ENCODE data around the gene TMEM51. TPM values are rescaled to one million over a fixed set of nuclear protein-coding genes. Genes with fewer than 3 reads are reported as not detected.

Gene TMEM51
- total and polyA plus RNA-seq, 10 of the 15 experiments (the other 5 are each of a cell fraction or from before 2014, with no cell fraction given) = 0.55 to 4.8 (median 3.1) TPM

DNA sequence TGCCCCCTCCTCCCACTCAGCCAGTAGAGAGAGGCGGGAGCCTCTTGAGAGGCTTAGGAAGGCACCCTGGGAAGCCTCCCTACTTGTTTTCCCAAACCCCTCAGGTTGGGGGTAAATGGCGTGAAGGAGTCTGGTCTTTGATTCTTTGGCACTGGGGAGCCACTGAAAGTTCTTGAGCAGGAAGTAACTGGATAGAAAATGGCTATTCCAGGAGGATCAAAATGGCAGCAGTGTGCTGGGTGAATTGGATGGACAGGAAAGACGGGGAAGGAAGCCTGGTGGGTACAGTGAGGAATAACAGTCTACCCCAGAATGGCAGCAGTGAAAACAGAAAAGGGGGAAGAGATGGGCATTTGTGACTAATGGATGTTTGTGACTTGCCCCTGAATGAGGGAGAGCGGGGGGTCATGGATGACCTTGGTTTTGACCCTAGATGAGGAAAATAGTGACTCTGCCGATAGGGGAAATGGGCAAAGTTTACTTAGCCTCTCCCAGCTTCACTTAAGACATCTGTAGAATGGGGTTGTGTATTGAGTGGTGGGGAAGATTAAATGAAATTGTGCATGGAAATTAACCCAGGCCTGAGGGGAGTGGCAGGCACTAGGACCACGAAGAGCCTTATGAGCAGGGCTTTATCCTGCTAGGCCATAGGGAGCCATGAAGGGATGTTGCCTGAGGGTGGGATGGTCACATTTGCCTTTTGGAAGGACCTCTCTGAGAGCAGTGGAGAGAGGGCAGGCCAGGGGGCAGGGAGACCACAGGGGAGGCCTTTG is 32.7 kb downstream of the TMEM51 start:
- H3K4me1 ChIP-seq (ENCODE audit: control insufficient read depth, insufficient read depth, low read length) = peaks cover 2% of the 10 kb centered on the region
- TF ChIP-seq, protein P1, sequence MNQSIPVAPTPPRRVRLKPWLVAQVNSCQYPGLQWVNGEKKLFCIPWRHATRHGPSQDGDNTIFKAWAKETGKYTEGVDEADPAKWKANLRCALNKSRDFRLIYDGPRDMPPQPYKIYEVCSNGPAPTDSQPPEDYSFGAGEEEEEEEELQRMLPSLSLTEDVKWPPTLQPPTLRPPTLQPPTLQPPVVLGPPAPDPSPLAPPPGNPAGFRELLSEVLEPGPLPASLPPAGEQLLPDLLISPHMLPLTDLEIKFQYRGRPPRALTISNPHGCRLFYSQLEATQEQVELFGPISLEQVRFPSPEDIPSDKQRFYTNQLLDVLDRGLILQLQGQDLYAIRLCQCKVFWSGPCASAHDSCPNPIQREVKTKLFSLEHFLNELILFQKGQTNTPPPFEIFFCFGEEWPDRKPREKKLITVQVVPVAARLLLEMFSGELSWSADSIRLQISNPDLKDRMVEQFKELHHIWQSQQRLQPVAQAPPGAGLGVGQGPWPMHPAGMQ (IDR thresholded peaks at IDR 0.05; ENCODE audit: borderline replicate concordance) = no peak
- no peak for TF ChIP-seq BCL11A (IDR thresholded peaks at IDR 0.05; ENCODE audit: low read depth, low read length)
- TF ChIP-seq, protein P2, sequence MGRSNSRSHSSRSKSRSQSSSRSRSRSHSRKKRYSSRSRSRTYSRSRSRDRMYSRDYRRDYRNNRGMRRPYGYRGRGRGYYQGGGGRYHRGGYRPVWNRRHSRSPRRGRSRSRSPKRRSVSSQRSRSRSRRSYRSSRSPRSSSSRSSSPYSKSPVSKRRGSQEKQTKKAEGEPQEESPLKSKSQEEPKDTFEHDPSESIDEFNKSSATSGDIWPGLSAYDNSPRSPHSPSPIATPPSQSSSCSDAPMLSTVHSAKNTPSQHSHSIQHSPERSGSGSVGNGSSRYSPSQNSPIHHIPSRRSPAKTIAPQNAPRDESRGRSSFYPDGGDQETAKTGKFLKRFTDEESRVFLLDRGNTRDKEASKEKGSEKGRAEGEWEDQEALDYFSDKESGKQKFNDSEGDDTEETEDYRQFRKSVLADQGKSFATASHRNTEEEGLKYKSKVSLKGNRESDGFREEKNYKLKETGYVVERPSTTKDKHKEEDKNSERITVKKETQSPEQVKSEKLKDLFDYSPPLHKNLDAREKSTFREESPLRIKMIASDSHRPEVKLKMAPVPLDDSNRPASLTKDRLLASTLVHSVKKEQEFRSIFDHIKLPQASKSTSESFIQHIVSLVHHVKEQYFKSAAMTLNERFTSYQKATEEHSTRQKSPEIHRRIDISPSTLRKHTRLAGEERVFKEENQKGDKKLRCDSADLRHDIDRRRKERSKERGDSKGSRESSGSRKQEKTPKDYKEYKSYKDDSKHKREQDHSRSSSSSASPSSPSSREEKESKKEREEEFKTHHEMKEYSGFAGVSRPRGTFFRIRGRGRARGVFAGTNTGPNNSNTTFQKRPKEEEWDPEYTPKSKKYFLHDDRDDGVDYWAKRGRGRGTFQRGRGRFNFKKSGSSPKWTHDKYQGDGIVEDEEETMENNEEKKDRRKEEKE (IDR thresholded peaks at IDR 0.05) = no peak
- TF ChIP-seq EED (IDR thresholded peaks at IDR 0.05; ENCODE audit: low read depth) = no peak
- no peak for TF ChIP-seq RB1 (IDR thresholded peaks at IDR 0.05; ENCODE audit: borderline replicate concordance)
- no peak for TF ChIP-seq JUNB (IDR thresholded peaks at IDR 0.05)
- TF ChIP-seq, protein P3, sequence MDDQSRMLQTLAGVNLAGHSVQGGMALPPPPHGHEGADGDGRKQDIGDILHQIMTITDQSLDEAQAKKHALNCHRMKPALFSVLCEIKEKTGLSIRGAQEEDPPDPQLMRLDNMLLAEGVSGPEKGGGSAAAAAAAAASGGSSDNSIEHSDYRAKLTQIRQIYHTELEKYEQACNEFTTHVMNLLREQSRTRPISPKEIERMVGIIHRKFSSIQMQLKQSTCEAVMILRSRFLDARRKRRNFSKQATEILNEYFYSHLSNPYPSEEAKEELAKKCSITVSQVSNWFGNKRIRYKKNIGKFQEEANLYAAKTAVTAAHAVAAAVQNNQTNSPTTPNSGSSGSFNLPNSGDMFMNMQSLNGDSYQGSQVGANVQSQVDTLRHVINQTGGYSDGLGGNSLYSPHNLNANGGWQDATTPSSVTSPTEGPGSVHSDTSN (IDR thresholded peaks at IDR 0.05; ENCODE audit: insufficient replicate concordance, low read depth, low read length) = no peak
- no peaks in the 10 kb centered on the region for H3K36me3 ChIP-seq (ENCODE audit: control insufficient read depth in 2 of 2, insufficient read depth in 2 of 2, low read length in 1 of 2)
- FAIRE-seq = no peak
- H3K9me3 ChIP-seq (replicated peaks; ENCODE audit: control insufficient read depth, insufficient read depth, low read length) = no peaks in the 10 kb centered on the region
- POLR2A ChIA-PET = no interaction called here
- H3K4me3 ChIP-seq = no peak overlapping the region
- BruUV-seq (replicated peaks) = no TSS peak
- H4K20me1 ChIP-seq (ENCODE audit: control insufficient read depth, insufficient read depth) = no peaks in the 10 kb centered on the region
- in situ Hi-C loops (cut with MboI) = no loop called here
- H3K4me2 ChIP-seq (ENCODE audit: control insufficient read depth, insufficient read depth) = no peak overlapping the region
- 40% methylated on average over 5 of the region's 6 CpGs for WGBS (ENCODE audit: insufficient coverage, insufficient replicate concordance, low lambda C conversion rate, missing lambda C conversion rate)
- SMC1A ChIA-PET (ENCODE audit: uncharacterized antibody, unreplicated experiment) = no interaction called here
- no peak overlapping the region for H2AFZ ChIP-seq (ENCODE audit: control insufficient read depth, low read depth, low read length)
- no peak for DNase-seq (ENCODE audit: low read depth, low spot score)
- RAD21 ChIA-PET (ENCODE audit: unreplicated experiment) = no interaction called here
- H3K9ac ChIP-seq (ENCODE audit: control insufficient read depth, insufficient read depth, low read length) = no peak overlapping the region
- no peak overlapping the region for H3K27ac ChIP-seq (ENCODE audit: control insufficient read depth, insufficient read depth)
- intact Hi-C loops (cut with micrococcal nuclease; ENCODE audit: unreplicated experiment) = no loop called here
- no peak for ATAC-seq
- no peaks in the 10 kb centered on the region for H3K79me2 ChIP-seq (ENCODE audit: control insufficient read depth, insufficient read depth, low read length)
- no peaks in the 10 kb centered on the region for H3K27me3 ChIP-seq (replicated peaks in 1 of 2; ENCODE audit: control insufficient read depth in 2 of 2, insufficient read depth in 2 of 2, low read length in 1 of 2)
- CTCF ChIA-PET = no interaction called here

Measured in GM12878 (cell line).